HEK293 (cell line): ENCODE measurements around the gene TCF20.
A peak's percentile ranks its signal among the peaks of the same experiment; 100 is the strongest.

Experiments used
- CTCF ChIA-PET: fragments of 350-600 bp; formaldehyde crosslinking; extraction: SDS; loops from one replicate; lab custom pipeline; 2021; ENCODE audit warnings: antibody characterized with exemption; lab: Yijun Ruan, JAX
- POLR2A ChIA-PET: fragments of 300-600 bp; formaldehyde crosslinking; extraction: SDS; loops from one replicate; lab custom pipeline; 2020; ENCODE audit warnings: antibody characterized with exemption, inconsistent platforms; lab: Yijun Ruan, JAX
- H3K27ac ChIP-seq: fragments of 200-500 bp; sonication (Bioruptor generic); 2 replicates; pipeline ENCODE4 v1.5.1; 2014; ENCODE audit warnings: low read depth, low read length, control low read depth, inconsistent platforms; ENCODE audit errors: extremely low read depth
- H3K36me3 ChIP-seq, 2 experiments: fragments of 200-500 bp in 1 of 2; sonication (Bioruptor generic) in 1 of 2; 1 replicate in 1 of 2; 2 replicates in 1 of 2; pipeline ENCODE4 v1.5.1; 2014 to 2017; ENCODE audit warnings: inconsistent platforms in 2 of 2, low read length in 2 of 2; ENCODE audit not compliant: control insufficient read depth in 2 of 2, insufficient read depth in 1 of 2
- H3K4me1 ChIP-seq: fragments of 200-500 bp; sonication (Bioruptor generic); 2 replicates; pipeline ENCODE4 v1.5.1; 2014; ENCODE audit warnings: mild to moderate bottlenecking, low read length, inconsistent platforms; ENCODE audit not compliant: control insufficient read depth, insufficient read depth
- H3K4me3 ChIP-seq: 2 replicates; pipeline ENCODE4 v1.5.1; 2011; ENCODE audit warnings: low read depth, mild to moderate bottlenecking, control low read depth, low read length, moderate library complexity
- H3K9me3 ChIP-seq: fragments of 200-500 bp; sonication (Bioruptor generic); 2 replicates; pipeline ENCODE4 v1.5.1; 2014; ENCODE audit warnings: low read depth, low read length, inconsistent platforms; ENCODE audit not compliant: control insufficient read depth, insufficient read depth
- BCL6B ChIP-seq: fragments of 450-650 bp; formaldehyde crosslinking; IDR thresholded peaks from 2 replicates; pipeline ENCODE4 v1.5.1; 2017; ENCODE audit warnings: missing biosample characterization, missing genetic modification characterization
- CTCF ChIP-seq: fragments of 450-650 bp; formaldehyde crosslinking; IDR thresholded peaks from 2 replicates; pipeline ENCODE4 v1.5.1; 2016; ENCODE audit warnings: missing biosample characterization, missing genetic modification characterization
- HOXA7 ChIP-seq: sonication (generic); formaldehyde crosslinking; IDR thresholded peaks from 2 replicates; pipeline ENCODE4 v1.8.1; 2022; ENCODE audit warnings: missing genetic modification reagents, borderline replicate concordance
- KLF16 ChIP-seq: fragments of 450-650 bp; formaldehyde crosslinking; IDR thresholded peaks from 2 replicates; pipeline ENCODE4 v1.5.1; 2017; ENCODE audit warnings: missing biosample characterization, missing genetic modification characterization
- MYNN ChIP-seq: fragments of 450-650 bp; formaldehyde crosslinking; IDR thresholded peaks from 2 replicates; pipeline ENCODE4 v1.5.1; 2016; ENCODE audit warnings: missing biosample characterization, missing genetic modification characterization, borderline replicate concordance
- SCRT1 ChIP-seq: fragments of 450-650 bp; formaldehyde crosslinking; IDR thresholded peaks from 2 replicates; pipeline ENCODE4 v1.5.1; 2016; ENCODE audit warnings: missing biosample characterization, missing genetic modification characterization, borderline replicate concordance
- SCRT2 ChIP-seq: fragments of 450-650 bp; formaldehyde crosslinking; IDR thresholded peaks from 2 replicates; pipeline ENCODE4 v1.5.1; 2016; ENCODE audit warnings: missing biosample characterization, missing genetic modification characterization
- ZFP37 ChIP-seq: fragments of 450-650 bp; formaldehyde crosslinking; IDR thresholded peaks from 2 replicates; pipeline ENCODE4 v1.5.1; 2016; ENCODE audit warnings: missing biosample characterization, missing genetic modification characterization
- ZNF10 ChIP-seq: fragments of 450-650 bp; formaldehyde crosslinking; IDR thresholded peaks from 2 replicates; pipeline ENCODE4 v1.5.1; 2017; ENCODE audit warnings: missing biosample characterization, missing genetic modification characterization
- ZNF133 ChIP-seq: fragments of 450-650 bp; formaldehyde crosslinking; IDR thresholded peaks from 2 replicates; pipeline ENCODE4 v1.5.1; 2016; ENCODE audit warnings: missing biosample characterization, missing genetic modification characterization
- ZNF280D ChIP-seq: fragments of 450-650 bp; formaldehyde crosslinking; IDR thresholded peaks from 2 replicates; pipeline ENCODE4 v1.5.1; 2016; ENCODE audit warnings: missing biosample characterization, missing genetic modification characterization
- ZNF600 ChIP-seq: fragments of 450-650 bp; formaldehyde crosslinking; IDR thresholded peaks from 2 replicates; pipeline ENCODE4 v1.5.1; 2016; ENCODE audit warnings: missing biosample characterization, missing genetic modification characterization
- ZNF623 ChIP-seq: fragments of 450-650 bp; formaldehyde crosslinking; IDR thresholded peaks from 2 replicates; pipeline ENCODE4 v1.5.1; 2016; ENCODE audit warnings: missing biosample characterization, missing genetic modification characterization
- ZNF626 ChIP-seq: fragments of 450-650 bp; sonication (Bioruptor Pico); formaldehyde crosslinking; IDR thresholded peaks from 2 replicates; pipeline ENCODE4 v1.5.1; 2018; ENCODE audit warnings: missing biosample characterization, missing genetic modification characterization, inconsistent platforms
- ZNF654 ChIP-seq: fragments of 450-650 bp; formaldehyde crosslinking; IDR thresholded peaks from 2 replicates; pipeline ENCODE4 v1.5.1; 2016; ENCODE audit warnings: low read depth, missing biosample characterization, missing genetic modification characterization
- ZNF837 ChIP-seq: fragments of 450-650 bp; formaldehyde crosslinking; IDR thresholded peaks from 2 replicates; pipeline ENCODE4 v1.5.1; 2016; ENCODE audit warnings: missing biosample characterization, missing genetic modification characterization
- ZSCAN16 ChIP-seq: fragments of 450-650 bp; formaldehyde crosslinking; IDR thresholded peaks from 2 replicates; pipeline ENCODE4 v1.5.1; 2016; ENCODE audit warnings: missing biosample characterization, missing genetic modification characterization
- ZSCAN30 ChIP-seq: fragments of 450-650 bp; IDR thresholded peaks from 2 replicates; pipeline ENCODE4 v1.5.1; 2018; ENCODE audit warnings: missing biosample characterization, mild to moderate bottlenecking, missing genetic modification characterization, moderate library complexity

TCF20 gene

GRCh38 chr22:42279425-42280020 is 9.1 kb upstream of the TCF20 start:
- H3K36me3 ChIP-seq = no peaks in the 10 kb centered on the region
- no peaks in the 10 kb centered on the region for H3K9me3 ChIP-seq
- CTCF ChIA-PET = interaction anchor here (0.5 to 1.1 kb wide), 2 partner anchors 39 to 132 kb away, joined by 3 to 4 read pairs; no protein-coding TSS in a partner anchor
- POLR2A ChIA-PET = no interaction called here
- TF ChIP-seq ZNF626 (tag by site-specific recombination) = no peak
- TF ChIP-seq SCRT1 (tag by site-specific recombination) = peak; percentile 75; the same call in 1 of the 2 replicates
- TF ChIP-seq SCRT2 (tag by site-specific recombination) = peak; percentile 87
- no peak overlapping the region for H3K27ac ChIP-seq
- H3K4me3 ChIP-seq = no peak overlapping the region
- H3K4me1 ChIP-seq = no peaks in the 10 kb centered on the region; the same call in 1 of the 2 replicates

GRCh38 chr22:42277988-42278776 is 7.7 kb upstream of the TCF20 start:
- Histone ChIP-seq H3K36me3 (no peaks in the 10 kb centered on the region), H3K9me3 (no peaks in the 10 kb centered on the region)
- TF ChIP-seq ZNF10 = 0 out of 2 replicates have a peak, but pooled peaks have one; percentile 66
- peak; percentile 45; the same call in 1 of the 2 replicates for TF ChIP-seq BCL6B
- TF ChIP-seq CTCF (tag by site-specific recombination) = 0 out of 2 replicates have a peak, but pooled peaks have one; percentile 12
- TF ChIP-seq KLF16 = no peak
- 0 out of 2 replicates have a peak, but pooled peaks have one; percentile 27 for TF ChIP-seq ZSCAN30 (tag by site-specific recombination)
- 0 out of 2 replicates have a peak, but pooled peaks have one; percentile 11 for TF ChIP-seq ZNF654 (tag by site-specific recombination)
- TF ChIP-seq ZSCAN16 (tag by site-specific recombination) = no peak
- no peak for TF ChIP-seq ZNF600 (tag by site-specific recombination)
- no peak for TF ChIP-seq ZNF280D
- TF ChIP-seq, all 188 proteins: peak for 5
- no peak overlapping the region for H3K27ac ChIP-seq
- CTCF ChIA-PET = interaction anchor here (0.6 to 1.6 kb wide), 8 partner anchors 60 to 195 kb away, joined by 3 to 6 read pairs (median 5); no protein-coding TSS in a partner anchor
- no peaks in the 10 kb centered on the region; the same call in 1 of the 2 replicates for H3K4me1 ChIP-seq
- no peak overlapping the region for H3K4me3 ChIP-seq
- POLR2A ChIA-PET = no interaction called here

GRCh38 chr22:42277232-42277753 is 6.8 kb upstream of the TCF20 start:
- CTCF ChIA-PET = interaction anchor here (0.6 to 1.6 kb wide), 5 partner anchors 24 to 170 kb away, joined by 3 to 6 read pairs (median 5); no protein-coding TSS in a partner anchor
- no peak overlapping the region for H3K27ac ChIP-seq

More at GRCh38 chr22:42277232-42277753, 6.8 kb upstream of the TCF20 start:
- POLR2A ChIA-PET = no interaction called here
- no peak for TF ChIP-seq ZFP37 (tag by site-specific recombination)
- no peak for TF ChIP-seq ZNF837 (tag by site-specific recombination)
- TF ChIP-seq ZNF623 (tag by site-specific recombination) = peak; percentile 96
- no peak for TF ChIP-seq MYNN (tag by site-specific recombination)
- TF ChIP-seq HOXA7 (CRISPR knock-in tag) = no peak
- peak; percentile 97 for TF ChIP-seq ZNF133 (tag by site-specific recombination)
- H3K9me3 ChIP-seq = no peaks in the 10 kb centered on the region
- no peaks in the 10 kb centered on the region for H3K36me3 ChIP-seq
- no peaks in the 10 kb centered on the region; the same call in 1 of the 2 replicates for H3K4me1 ChIP-seq
- no peak overlapping the region for H3K4me3 ChIP-seq
